SK-N-MC (cell line): ENCODE results near the gene NF2.

Experiments
- EZH2 ChIP-seq: fragments of 200-600 bp; sonication (generic); IDR thresholded peaks from one replicate; pipeline ENCODE4 v1.6.1; 2017; ENCODE audit warnings: antibody characterized with exemption
- POLR2AphosphoS5 ChIP-seq: IDR thresholded peaks from 2 replicates; pipeline ENCODE4 v1.6.1; 2012; ENCODE audit warnings: mild to moderate bottlenecking, low read depth, low read length, borderline replicate concordance

DNA sequence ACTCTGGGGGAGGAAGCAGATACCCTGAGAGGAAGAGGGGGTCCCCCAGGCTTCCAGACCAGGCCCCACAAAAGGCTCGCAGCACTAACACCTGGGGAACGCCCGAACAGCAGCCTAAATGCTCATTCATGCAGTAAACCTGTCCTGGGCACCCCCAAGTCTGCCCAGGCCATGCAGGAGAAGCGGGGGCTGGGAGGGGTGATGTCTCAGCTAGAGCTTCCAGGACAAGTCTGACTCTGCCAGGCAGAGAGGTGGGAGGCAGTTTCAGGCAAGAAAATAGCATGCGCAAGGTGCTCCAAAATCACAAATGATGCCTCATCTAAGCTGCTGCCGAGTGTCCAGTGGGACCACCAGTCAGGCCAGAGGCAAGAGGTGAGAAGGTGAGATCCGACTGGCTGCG, 131.0 kb downstream of the NF2 start:
- TF ChIP-seq POLR2AphosphoS5 (no peak), EZH2 (no peak)
